GM19467 (cell line): ENCODE results near the gene IFT74.

Experiments used
- ATAC-seq: cut with Tn5 transposase; IDR thresholded peaks from one replicate; pipeline ENCODE4 v1.9.1; 2021; ENCODE audit warnings: mild to moderate bottlenecking, moderate library complexity; ENCODE audit not compliant: unreplicated experiment

Gene IFT74

GRCh38 chr9:26955921-26956859 lies at the start of gene IFT74:
IFT74 (plus strand) TSS chr9:26956412; CDS start chr9:26961968, 5,556 bp downstream.
- peak; percentile 99 for ATAC-seq

GRCh38 chr9:26913138-26913668 lies 43.0 kb upstream of the IFT74 start:
- no peak for ATAC-seq

GRCh38 chr9:26919698-26920097 lies 36.5 kb upstream of the IFT74 start:
- no peak for ATAC-seq

GRCh38 chr9:26925609-26926008 lies 30.6 kb upstream of the IFT74 start:
- ATAC-seq, result no peak

- no peak for ATAC-seq
Observed at GRCh38 chr9:26928902-26929495, 27.2 kb upstream of the IFT74 start.

GRCh38 chr9:26935847-26936246 lies 20.4 kb upstream of the IFT74 start:
- no peak for ATAC-seq

- no peak for ATAC-seq
Observed at GRCh38 chr9:26937816-26938371, 18.3 kb upstream of the IFT74 start.

GRCh38 chr9:26939955-26940711 lies 16.1 kb upstream of the IFT74 start:
- ATAC-seq, result no peak

GRCh38 chr9:26940779-26941178 lies 15.4 kb upstream of the IFT74 start:
- no peak for ATAC-seq

GRCh38 chr9:26945591-26945990 lies 10.6 kb upstream of the IFT74 start:
- ATAC-seq, result no peak

GRCh38 chr9:26946753-26947727 lies 9.2 kb upstream of the IFT74 start, which contains the start of gene PLAA:
PLAA (minus strand) TSS chr9:26947242; CDS start chr9:26947045, 197 bp downstream.
- ATAC-seq, result peak; percentile 99

GRCh38 chr9:26947736-26948135 lies 8.5 kb upstream of the IFT74 start:
- ATAC-seq, result no peak

GRCh38 chr9:26949637-26950069 lies 6.6 kb upstream of the IFT74 start:
- no peak for ATAC-seq

GRCh38 chr9:26950521-26950920 lies 5.7 kb upstream of the IFT74 start:
- ATAC-seq, result no peak

GRCh38 chr9:26951794-26952193 lies 4.4 kb upstream of the IFT74 start:
- no peak for ATAC-seq

GRCh38 chr9:26954050-26954508 lies 2.1 kb upstream of the IFT74 start:
- no peak for ATAC-seq

GRCh38 chr9:26955222-26955903 lies 849 bp upstream of the IFT74 start:
- no peak for ATAC-seq

- no peak for ATAC-seq
Observed at GRCh38 chr9:26956860-26957233, 635 bp downstream of the IFT74 start.

GRCh38 chr9:26971721-26972120 lies 15.5 kb downstream of the IFT74 start:
- ATAC-seq, result no peak
